Measurements from ENCODE around the gene SRSF11.

The SRSF11 gene

DNA sequence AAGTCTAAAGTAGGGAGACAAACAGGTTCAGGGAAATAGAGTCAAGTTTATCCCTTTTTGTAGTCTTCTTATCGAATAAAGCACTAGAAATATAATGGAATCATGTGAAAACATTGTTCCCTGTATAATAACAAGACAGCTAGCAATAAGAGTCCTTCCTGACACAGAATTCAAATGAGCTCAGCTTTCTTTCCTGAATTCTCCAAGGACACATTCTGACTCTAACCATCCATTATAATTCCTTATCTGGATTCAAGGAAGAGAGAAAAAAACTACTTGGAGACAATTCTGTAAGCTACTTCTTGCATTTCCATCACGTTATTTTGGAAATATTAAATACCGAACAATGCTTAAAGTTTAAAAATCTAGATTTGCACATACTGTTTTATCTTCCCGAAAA lies 74.6 kb downstream of the SRSF11 start:
- Mint-ChIP-seq H3K27ac (no peak overlapping the region), H3K9me3 (no peaks in the 10 kb centered on the region), H3K4me1 (no peaks in the 10 kb centered on the region), H3K36me3 (ENCODE audit: low read depth) (peaks cover 43% of the 10 kb centered on the region), H3K4me3 (no peak overlapping the region), H3K27me3 (ENCODE audit: low read depth, poor library complexity) (no peaks in the 10 kb centered on the region)
- TF ChIP-seq, protein P1, sequence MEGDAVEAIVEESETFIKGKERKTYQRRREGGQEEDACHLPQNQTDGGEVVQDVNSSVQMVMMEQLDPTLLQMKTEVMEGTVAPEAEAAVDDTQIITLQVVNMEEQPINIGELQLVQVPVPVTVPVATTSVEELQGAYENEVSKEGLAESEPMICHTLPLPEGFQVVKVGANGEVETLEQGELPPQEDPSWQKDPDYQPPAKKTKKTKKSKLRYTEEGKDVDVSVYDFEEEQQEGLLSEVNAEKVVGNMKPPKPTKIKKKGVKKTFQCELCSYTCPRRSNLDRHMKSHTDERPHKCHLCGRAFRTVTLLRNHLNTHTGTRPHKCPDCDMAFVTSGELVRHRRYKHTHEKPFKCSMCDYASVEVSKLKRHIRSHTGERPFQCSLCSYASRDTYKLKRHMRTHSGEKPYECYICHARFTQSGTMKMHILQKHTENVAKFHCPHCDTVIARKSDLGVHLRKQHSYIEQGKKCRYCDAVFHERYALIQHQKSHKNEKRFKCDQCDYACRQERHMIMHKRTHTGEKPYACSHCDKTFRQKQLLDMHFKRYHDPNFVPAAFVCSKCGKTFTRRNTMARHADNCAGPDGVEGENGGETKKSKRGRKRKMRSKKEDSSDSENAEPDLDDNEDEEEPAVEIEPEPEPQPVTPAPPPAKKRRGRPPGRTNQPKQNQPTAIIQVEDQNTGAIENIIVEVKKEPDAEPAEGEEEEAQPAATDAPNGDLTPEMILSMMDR (IDR thresholded peaks at IDR 0.05) = no peak
- no peak for DNase-seq

DNA sequence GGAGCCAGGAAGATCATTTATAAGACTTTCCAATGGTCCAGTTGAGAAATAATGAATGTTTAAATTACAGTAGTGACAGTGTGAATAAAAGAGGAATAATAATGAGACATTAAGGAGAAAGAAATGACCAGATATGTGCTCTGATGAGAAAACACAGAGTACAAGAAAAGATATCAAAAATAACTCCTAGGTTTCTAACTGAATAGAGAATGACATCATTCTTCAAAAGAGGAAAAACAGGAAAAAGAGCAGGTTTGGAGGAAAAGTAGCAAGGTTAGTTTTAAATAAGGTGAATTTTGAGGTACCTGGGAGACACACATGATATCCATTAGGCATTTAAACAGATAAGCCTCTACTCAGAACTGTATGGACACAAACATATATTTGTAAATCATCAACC lies 78.3 kb downstream of the SRSF11 start:
- Mint-ChIP-seq H3K9me3 (no peaks in the 10 kb centered on the region), H3K4me3 (no peak overlapping the region), H3K27me3 (ENCODE audit: low read depth, poor library complexity) (no peaks in the 10 kb centered on the region), H3K36me3 (ENCODE audit: low read depth) (peaks cover 35% of the 10 kb centered on the region), H3K27ac (peak overlapping the region; percentile 24), H3K4me1 (no peaks in the 10 kb centered on the region)
- no peak for DNase-seq
- TF ChIP-seq, protein P1 (IDR thresholded peaks at IDR 0.05) = no peak

Data from nephron progenitor cell (in vitro differentiated cells).